H1 (cell line): ENCODE measurements around the gene PDE9A. TPM values are rescaled to one million over a fixed set of nuclear protein-coding genes. Genes with fewer than 3 reads are reported as not detected.

Experiments used
- ATF2 ChIP-seq: IDR thresholded peaks from 2 replicates; pipeline ENCODE4 v1.6.1; 2012; ENCODE audit warnings: low read length, inconsistent platforms
- RAD21 ChIP-seq, 2 experiments: IDR thresholded peaks in 1 of 2; conservative IDR thresholded peaks in 1 of 2; 2 replicates each; pipeline ENCODE4 v1.6.1; 2011; ENCODE audit warnings: low read depth in 2 of 2, low read length in 2 of 2, improper control_type of control experiment in 1 of 2, inconsistent platforms in 1 of 2, mild to moderate bottlenecking in 1 of 2, moderate library complexity in 1 of 2
- TEAD4 ChIP-seq: IDR thresholded peaks from 2 replicates; pipeline ENCODE4 v1.6.1; 2012; ENCODE audit warnings: low read depth, low read length, inconsistent platforms, mixed read lengths
- polyA plus RNA-seq, 7 experiments: library from polyadenylated mRNA; depleted of rRNA in 3 of 7; stranded (reverse) in 5 of 7; unstranded in 2 of 7; fragments of >200 nt in 5 of 7; fragments of 200-250 nt in 2 of 7; gene quantifications; 1 replicate in 5 of 7; 2 replicates in 1 of 7; 4 replicates in 1 of 7; pipeline versions ENCODE4 v1.2.1 to v1.2.3, GENCODE V29; 2011 to 2013; ENCODE audit warnings: missing spikeins in 2 of 7, mixed read lengths in 2 of 7
- total RNA-seq: library from RNA; stranded (reverse); fragmentation: NEBNext Ultra II Directional; extraction: Animal tissue kit (Norgen Biotek cat#: 25700); gene quantifications from 2 replicates; pipeline ENCODE4 v1.2.1, GENCODE V29; 2021

Gene PDE9A
- total and polyA plus RNA-seq, 2 of the 8 experiments (the other 6 are each of a cell fraction or from before 2014, with no cell fraction given): 39.2 to 45.9 TPM

GRCh38 chr21:42796327-42797062 is 143.1 kb downstream of the PDE9A start (continued):
- TF ChIP-seq ATF2 (no peak), TEAD4 (no peak), RAD21 (IDR thresholded peaks at IDR 0.05 in 1 of 2, conservative IDR thresholded peaks at IDR 0.05 in 1 of 2; ENCODE audit: low read depth in 2 of 2, low read length in 2 of 2) (no peak)
